Metanephros (tissue), 2 donors: ENCODE measurements around the gene CCDC121. TPM values are rescaled to one million over a fixed set of nuclear protein-coding genes. Genes with fewer than 3 reads are reported as not detected.

Experiments
- small RNA-seq: library from RNA; depleted of rRNA; stranded (forward); fragments of <200 nt; gene quantifications from one replicate; pipeline ENCODE3, GENCODE V24; 2014; ENCODE audit warnings: low replicate concordance
- total RNA-seq: library from RNA; depleted of rRNA; stranded (reverse); fragments of >200 nt; gene quantifications from one replicate; pipeline ENCODE4 v1.2.3, GENCODE V29; 2014

CCDC121 gene, protein sequence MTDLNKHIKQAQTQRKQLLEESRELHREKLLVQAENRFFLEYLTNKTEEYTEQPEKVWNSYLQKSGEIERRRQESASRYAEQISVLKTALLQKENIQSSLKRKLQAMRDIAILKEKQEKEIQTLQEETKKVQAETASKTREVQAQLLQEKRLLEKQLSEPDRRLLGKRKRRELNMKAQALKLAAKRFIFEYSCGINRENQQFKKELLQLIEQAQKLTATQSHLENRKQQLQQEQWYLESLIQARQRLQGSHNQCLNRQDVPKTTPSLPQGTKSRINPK
- 6.2 TPM for total RNA-seq

GRCh38 chr2:27628767-27629709 lies at the start of gene CCDC121, which contains the start of gene GPN1:
Gene CCDC121 (minus strand): TSS chr2:27629012. CDS start chr2:27627799, 1,213 bp downstream.
Gene GPN1 (plus strand): TSS chr2:27629050. CDS start chr2:27629059, 9 bp downstream.

GRCh38 chr2:27663285-27664153 lies 34.7 kb upstream of the CCDC121 start, which contains the start of the genes SLC4A1AP and SUPT7L:
Gene SLC4A1AP (plus strand): TSS chr2:27663889. CDS start chr2:27663915, 26 bp downstream.
Gene SUPT7L (minus strand): TSS chr2:27663614. CDS start chr2:27662192, 1,422 bp downstream.

DNA sequence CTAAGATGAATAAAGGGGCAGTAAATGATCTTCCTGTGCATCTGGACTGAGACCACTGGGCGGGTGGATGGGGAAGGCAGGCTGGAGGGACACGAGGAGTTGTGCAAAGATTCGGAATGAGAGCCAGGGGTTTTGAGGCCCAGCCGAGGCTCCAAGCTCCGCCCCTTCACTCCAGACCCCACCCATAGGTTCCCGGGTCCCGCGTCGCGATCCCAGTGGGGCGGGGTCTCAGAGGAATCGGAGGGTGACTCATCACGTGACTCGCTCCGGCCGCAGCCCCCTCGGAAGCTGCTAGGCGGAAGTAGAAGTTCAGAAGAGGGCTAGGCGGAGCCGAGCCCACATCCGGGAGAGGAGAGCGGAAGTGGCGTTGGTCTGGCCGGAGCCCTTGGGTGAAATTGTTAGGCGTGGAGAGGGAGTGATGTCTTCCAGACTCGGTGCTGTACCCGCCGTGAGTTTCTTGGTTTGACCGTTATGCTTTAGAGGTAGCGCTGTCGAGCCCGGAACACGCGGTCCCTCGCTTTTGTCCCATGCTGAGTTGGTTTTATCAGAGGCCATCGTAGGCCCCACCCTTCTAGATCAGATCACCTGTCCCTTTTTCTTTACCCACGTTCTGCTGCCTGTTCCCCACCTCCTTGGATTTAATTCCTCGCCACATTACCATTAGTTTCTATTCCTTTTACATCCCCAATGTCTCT lies 46.0 kb downstream of the CCDC121 start, which contains the start of gene ZNF512:
Gene ZNF512, plus strand, starts transcription at position 348 of the 695 bp plus-strand sequence. Its CDS starts 71 bp downstream, at position 419.

Small RNA genes lying within 50 kb of the gene (small RNA-seq; reads per million reads assigned to genes)
- gene RF00340, result not detected

Other genes with a start within 250 kb of the CCDC121 start
- gene ZNF513, start 248.3 kb downstream of the CCDC121 start, total RNA-seq, result 14.4 TPM
- 52.4 TPM for gene PPM1G, start 219.4 kb downstream of the CCDC121 start, total RNA-seq
- 82.8 TPM for gene NRBP1, start 200.4 kb downstream of the CCDC121 start, total RNA-seq
- 1.1 TPM for gene KRTCAP3, start 186.6 kb downstream of the CCDC121 start, total RNA-seq
- 51.2 TPM for gene IFT172, start 139.3 kb downstream of the CCDC121 start, total RNA-seq
- 6.8 TPM for gene FNDC4, start 133.8 kb downstream of the CCDC121 start, total RNA-seq
- gene GCKR, start 132.2 kb downstream of the CCDC121 start, total RNA-seq, result 0.12 TPM
- 44.4 TPM for gene ZNF512, start 46.0 kb downstream of the CCDC121 start, total RNA-seq
- gene GPN1, start within 50 bp of the CCDC121 start, total RNA-seq, result 34.9 TPM
- gene SUPT7L, start 34.6 kb upstream of the CCDC121 start, total RNA-seq, result 41.2 TPM
- 21.4 TPM for gene SLC4A1AP, start 34.9 kb upstream of the CCDC121 start, total RNA-seq
- gene MRPL33, start 142.7 kb upstream of the CCDC121 start, total RNA-seq, result 147 TPM